Measurements from ENCODE around the gene DOK3. TPM values are rescaled to one million over a fixed set of nuclear protein-coding genes. Genes with fewer than 3 reads are reported as not detected.

Gene DOK3
- total and polyA plus RNA-seq, 2 of the 13 experiments (the other 11 are each of a cell fraction or from before 2014, with no cell fraction given): 1.4 to 1.5 TPM

GRCh38 chr5:177455036-177455660 is 54.5 kb downstream of the DOK3 start (continued):
- TF ChIP-seq NFATC3 (CRISPR knock-in tag; IDR thresholded peaks at IDR 0.05) (no peak), MAZ (IDR thresholded peaks at IDR 0.05; ENCODE audit: borderline replicate concordance, low read depth, low read length) (no peak; the same call in 1 of the 2 replicates), MAZ (CRISPR knock-in tag; IDR thresholded peaks at IDR 0.05; ENCODE audit: low read depth) (peak; percentile 71; the same call in 1 of the 2 replicates), HCFC1 (IDR thresholded peaks at IDR 0.05; ENCODE audit: low read depth, low read length) (no peak), DPF2 (CRISPR knock-in tag; IDR thresholded peaks at IDR 0.05; ENCODE audit: borderline replicate concordance, low read depth) (no peak; the same call in 1 of the 2 replicates), ISL2 (CRISPR knock-in tag; IDR thresholded peaks at IDR 0.05) (peak; percentile 47; the same call in 1 of the 2 replicates), IKZF1 (IDR thresholded peaks at IDR 0.05) (no peak), ZBTB46 (CRISPR knock-in tag; IDR thresholded peaks at IDR 0.05; ENCODE audit: borderline replicate concordance) (no peak), POLR2AphosphoS5 (IDR thresholded peaks at IDR 0.05; ENCODE audit: low read depth, low read length) (peak; percentile 65), EEA1 (CRISPR knock-in tag; IDR thresholded peaks at IDR 0.05; ENCODE audit: borderline replicate concordance) (no peak; the same call in 1 of the 2 replicates), ZNF746 (CRISPR knock-in tag; IDR thresholded peaks at IDR 0.05) (no peak; the same call in 1 of the 2 replicates), SOX5 (CRISPR knock-in tag; IDR thresholded peaks at IDR 0.05; ENCODE audit: borderline replicate concordance) (peak; percentile 25; the same call in 1 of the 2 replicates), PAXIP1 (CRISPR knock-in tag; conservative IDR thresholded peaks at IDR 0.05) (peak; percentile 54), PAWR (CRISPR knock-in tag; IDR thresholded peaks at IDR 0.05; ENCODE audit: borderline replicate concordance) (no peak), GZF1 (CRISPR knock-in tag; IDR thresholded peaks at IDR 0.05) (no peak), KDM4B (CRISPR knock-in tag; IDR thresholded peaks at IDR 0.05) (0 out of 2 replicates have a peak, but pooled peaks have one; percentile 67), CREB1 (IDR thresholded peaks at IDR 0.05) (no peak), CREB1 (CRISPR knock-in tag; IDR thresholded peaks at IDR 0.05) (no peak), ZNF775 (CRISPR knock-in tag; IDR thresholded peaks at IDR 0.05; ENCODE audit: borderline replicate concordance) (no peak), ZNF713 (CRISPR knock-in tag; IDR thresholded peaks at IDR 0.05) (no peak), GTF3A (CRISPR knock-in tag; conservative IDR thresholded peaks at IDR 0.05) (peak; percentile 67; the same call in 1 of the 2 replicates), ZFP91 (CRISPR knock-in tag; IDR thresholded peaks at IDR 0.05; ENCODE audit: borderline replicate concordance) (0 out of 2 replicates have a peak, but pooled peaks have one; percentile 83), ZNF644 (CRISPR knock-in tag; IDR thresholded peaks at IDR 0.05; ENCODE audit: low read depth) (no peak), ZMYM4 (CRISPR knock-in tag; IDR thresholded peaks at IDR 0.05) (peak; percentile 76), ZBTB21 (CRISPR knock-in tag; IDR thresholded peaks at IDR 0.05) (peak; percentile 54; the same call in 1 of the 2 replicates)
